HL-60 (cell line): ENCODE data around the gene CTH.

Source experiments
- GABPA ChIP-seq: IDR thresholded peaks from 2 replicates; pipeline ENCODE4 v1.6.1; 2012; ENCODE audit warnings: low read depth
- POLR2AphosphoS5 ChIP-seq: IDR thresholded peaks from 2 replicates; pipeline ENCODE4 v1.6.1; 2012; ENCODE audit warnings: low read depth
- SPI1 ChIP-seq: IDR thresholded peaks from 2 replicates; pipeline ENCODE4 v1.6.1; 2012; ENCODE audit warnings: low read depth, mild to moderate bottlenecking, borderline replicate concordance
- TF ChIP-seq, protein P1 (sequence below): IDR thresholded peaks from one replicate; pipeline ENCODE4 v1.5.1; 2011; ENCODE audit warnings: low read length, control low read depth, inconsistent platforms; ENCODE audit not compliant: insufficient read depth
- TF ChIP-seq, protein P2 (sequence below): IDR thresholded peaks from 2 replicates; pipeline ENCODE4 v1.6.1; 2012; ENCODE audit warnings: low read depth; ENCODE audit not compliant: insufficient replicate concordance

DNA sequence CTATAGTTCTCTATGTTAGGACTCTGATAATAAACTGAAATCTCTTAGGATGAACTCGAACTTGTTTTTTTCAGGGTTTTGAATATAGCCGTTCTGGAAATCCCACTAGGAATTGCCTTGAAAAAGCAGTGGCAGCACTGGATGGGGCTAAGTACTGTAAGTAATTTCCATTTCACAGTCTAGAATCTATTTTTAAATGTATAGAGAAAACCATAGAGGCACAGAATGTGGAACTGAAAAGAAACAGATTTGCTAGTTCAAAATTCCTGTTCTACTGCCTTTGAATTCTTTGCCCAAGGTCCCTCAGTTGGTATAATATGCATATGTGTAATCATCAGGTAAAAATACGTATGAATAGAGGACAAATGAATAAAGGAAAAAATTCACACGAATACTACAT, 4.8 kb downstream of the CTH start:
- TF ChIP-seq, protein P1, sequence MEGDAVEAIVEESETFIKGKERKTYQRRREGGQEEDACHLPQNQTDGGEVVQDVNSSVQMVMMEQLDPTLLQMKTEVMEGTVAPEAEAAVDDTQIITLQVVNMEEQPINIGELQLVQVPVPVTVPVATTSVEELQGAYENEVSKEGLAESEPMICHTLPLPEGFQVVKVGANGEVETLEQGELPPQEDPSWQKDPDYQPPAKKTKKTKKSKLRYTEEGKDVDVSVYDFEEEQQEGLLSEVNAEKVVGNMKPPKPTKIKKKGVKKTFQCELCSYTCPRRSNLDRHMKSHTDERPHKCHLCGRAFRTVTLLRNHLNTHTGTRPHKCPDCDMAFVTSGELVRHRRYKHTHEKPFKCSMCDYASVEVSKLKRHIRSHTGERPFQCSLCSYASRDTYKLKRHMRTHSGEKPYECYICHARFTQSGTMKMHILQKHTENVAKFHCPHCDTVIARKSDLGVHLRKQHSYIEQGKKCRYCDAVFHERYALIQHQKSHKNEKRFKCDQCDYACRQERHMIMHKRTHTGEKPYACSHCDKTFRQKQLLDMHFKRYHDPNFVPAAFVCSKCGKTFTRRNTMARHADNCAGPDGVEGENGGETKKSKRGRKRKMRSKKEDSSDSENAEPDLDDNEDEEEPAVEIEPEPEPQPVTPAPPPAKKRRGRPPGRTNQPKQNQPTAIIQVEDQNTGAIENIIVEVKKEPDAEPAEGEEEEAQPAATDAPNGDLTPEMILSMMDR, result no peak
- no peak for TF ChIP-seq GABPA
- no peak for TF ChIP-seq POLR2AphosphoS5
- TF ChIP-seq SPI1, result no peak
- TF ChIP-seq, protein P2, sequence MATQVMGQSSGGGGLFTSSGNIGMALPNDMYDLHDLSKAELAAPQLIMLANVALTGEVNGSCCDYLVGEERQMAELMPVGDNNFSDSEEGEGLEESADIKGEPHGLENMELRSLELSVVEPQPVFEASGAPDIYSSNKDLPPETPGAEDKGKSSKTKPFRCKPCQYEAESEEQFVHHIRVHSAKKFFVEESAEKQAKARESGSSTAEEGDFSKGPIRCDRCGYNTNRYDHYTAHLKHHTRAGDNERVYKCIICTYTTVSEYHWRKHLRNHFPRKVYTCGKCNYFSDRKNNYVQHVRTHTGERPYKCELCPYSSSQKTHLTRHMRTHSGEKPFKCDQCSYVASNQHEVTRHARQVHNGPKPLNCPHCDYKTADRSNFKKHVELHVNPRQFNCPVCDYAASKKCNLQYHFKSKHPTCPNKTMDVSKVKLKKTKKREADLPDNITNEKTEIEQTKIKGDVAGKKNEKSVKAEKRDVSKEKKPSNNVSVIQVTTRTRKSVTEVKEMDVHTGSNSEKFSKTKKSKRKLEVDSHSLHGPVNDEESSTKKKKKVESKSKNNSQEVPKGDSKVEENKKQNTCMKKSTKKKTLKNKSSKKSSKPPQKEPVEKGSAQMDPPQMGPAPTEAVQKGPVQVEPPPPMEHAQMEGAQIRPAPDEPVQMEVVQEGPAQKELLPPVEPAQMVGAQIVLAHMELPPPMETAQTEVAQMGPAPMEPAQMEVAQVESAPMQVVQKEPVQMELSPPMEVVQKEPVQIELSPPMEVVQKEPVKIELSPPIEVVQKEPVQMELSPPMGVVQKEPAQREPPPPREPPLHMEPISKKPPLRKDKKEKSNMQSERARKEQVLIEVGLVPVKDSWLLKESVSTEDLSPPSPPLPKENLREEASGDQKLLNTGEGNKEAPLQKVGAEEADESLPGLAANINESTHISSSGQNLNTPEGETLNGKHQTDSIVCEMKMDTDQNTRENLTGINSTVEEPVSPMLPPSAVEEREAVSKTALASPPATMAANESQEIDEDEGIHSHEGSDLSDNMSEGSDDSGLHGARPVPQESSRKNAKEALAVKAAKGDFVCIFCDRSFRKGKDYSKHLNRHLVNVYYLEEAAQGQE, result no peak
